Esophagus muscularis mucosa (tissue), 3 donors: ENCODE results near the gene PCIF1.

Source experiments
- CTCF ChIP-seq, 3 experiments: fragments of 200-600 bp in 2 of 3; fragments of 450-650 bp in 1 of 3; sonication (generic) in 2 of 3; IDR thresholded peaks; one replicate each; pipeline ENCODE4 v1.5.1; 2017 to 2019; ENCODE audit warnings: antibody characterized with exemption in 3 of 3, mild to moderate bottlenecking in 2 of 3, moderate library complexity in 1 of 3
- POLR2A ChIP-seq: fragments of 450-650 bp; IDR thresholded peaks from one replicate; pipeline ENCODE4 v1.6.1; 2017; ENCODE audit warnings: antibody characterized with exemption, moderate library complexity, mild to moderate bottlenecking, low read depth
- POLR2AphosphoS5 ChIP-seq, 2 donors: sonication (generic); formaldehyde crosslinking; IDR thresholded peaks; one replicate each; pipeline ENCODE4 v1.6.1; 2017; ENCODE audit warnings: antibody characterized with exemption in 2 of 2

- no peak for TF ChIP-seq CTCF (IDR thresholded peaks at IDR 0.05)
- no peak for TF ChIP-seq POLR2A
- no peak for TF ChIP-seq POLR2AphosphoS5 (IDR thresholded peaks at IDR 0.05)
These were observed 29.5 kb downstream of the PCIF1 start for GRCh38 chr20:45964006-45964400.
